IMR-90 (cell line): ENCODE data around the gene C2orf68. TPM values are rescaled to one million over a fixed set of nuclear protein-coding genes. Genes with fewer than 3 reads are reported as not detected.

Source experiments
- ATAC-seq: fragments of 200-7000 bp; cut with Tn5 transposase; 2 replicates; pipeline ENCODE4 v1.9.1; 2020; ENCODE audit warnings: low read depth, mild to moderate bottlenecking, moderate library complexity
- BruUV-seq: library from RNA; stranded (reverse); fragments of 400-500 nt; replicated peaks from 2 replicates; lab custom pipeline; 2021; lab: Mats Ljungman, UMichigan
- CTCF ChIA-PET: fragments of 300-600 bp; formaldehyde crosslinking; extraction: SDS; loops from one replicate; lab custom pipeline; 2021; ENCODE audit warnings: antibody characterized with exemption; lab: Yijun Ruan, JAX
- POLR2A ChIA-PET: fragments of 300-600 bp; sonication (Branson Sonifier 250); formaldehyde crosslinking; loops from one replicate; lab custom pipeline; 2022; ENCODE audit warnings: antibody characterized with exemption; ENCODE audit not compliant: unreplicated experiment; lab: Charles Lee
- DNase-seq: peaks from one replicate; pipeline ENCODE4 v3.0.0; 2013
- H2AFZ ChIP-seq: replicated peaks from 2 replicates; pipeline ENCODE3; 2013; ENCODE audit warnings: low read length, mild to moderate bottlenecking; ENCODE audit not compliant: poor library complexity
- H2AK5ac ChIP-seq: 2 replicates; pipeline ENCODE4 v1.6.1; 2013; ENCODE audit warnings: low read depth, low read length, inconsistent platforms
- H2AK9ac ChIP-seq: replicated peaks from 2 replicates; pipeline ENCODE3; 2013; ENCODE audit warnings: mild to moderate bottlenecking, low read depth, low read length, moderate library complexity; ENCODE audit not compliant: poor library complexity
- H2BK120ac ChIP-seq: 2 replicates; pipeline ENCODE4 v1.6.1; 2013; ENCODE audit warnings: low read depth, low read length, inconsistent platforms
- H2BK15ac ChIP-seq: 3 replicates; pipeline ENCODE4 v1.6.1; 2013; ENCODE audit warnings: low read depth, low read length, inconsistent platforms
- H2BK20ac ChIP-seq: 2 replicates; pipeline ENCODE4 v1.6.1; 2013; ENCODE audit warnings: low read depth, mild to moderate bottlenecking, inconsistent platforms, low read length, moderate library complexity
- H2BK5ac ChIP-seq: 2 replicates; pipeline ENCODE4 v1.6.1; 2013; ENCODE audit warnings: mild to moderate bottlenecking, low read depth, low read length, inconsistent platforms; ENCODE audit not compliant: poor library complexity, severe bottlenecking
- H3K14ac ChIP-seq: replicated peaks from 2 replicates; pipeline ENCODE4 v1.6.1; 2013; ENCODE audit warnings: low read depth, low read length, inconsistent platforms
- H3K18ac ChIP-seq: 2 replicates; pipeline ENCODE4 v1.6.1; 2013; ENCODE audit warnings: low read depth, low read length, control low read depth
- H3K23ac ChIP-seq: 2 replicates; pipeline ENCODE4 v1.6.1; 2013; ENCODE audit warnings: low read depth, low read length, inconsistent platforms
- H3K27ac ChIP-seq: 2 replicates; pipeline ENCODE4 v1.5.1; 2013; ENCODE audit warnings: mild to moderate bottlenecking, control low read depth, low read length; ENCODE audit not compliant: insufficient read depth
- H3K27me3 ChIP-seq: 2 replicates; pipeline ENCODE4 v1.6.1; 2013; ENCODE audit warnings: low read length; ENCODE audit not compliant: control insufficient read depth, insufficient read depth
- H3K36me3 ChIP-seq: 2 replicates; pipeline ENCODE4 v1.6.1; 2013; ENCODE audit warnings: low read length, mixed read lengths; ENCODE audit not compliant: control insufficient read depth, insufficient read depth
- H3K4ac ChIP-seq: 2 replicates; pipeline ENCODE4 v1.6.1; 2013; ENCODE audit warnings: low read depth, low read length, inconsistent platforms
- H3K4me1 ChIP-seq: 2 replicates; pipeline ENCODE4 v1.6.1; 2013; ENCODE audit warnings: low read length, mixed read lengths; ENCODE audit not compliant: control insufficient read depth, insufficient read depth
- H3K4me2 ChIP-seq: 2 replicates; pipeline ENCODE4 v1.6.1; 2013; ENCODE audit warnings: low read depth, mild to moderate bottlenecking, control low read depth, low read length, moderate library complexity
- H3K4me3 ChIP-seq: 2 replicates; pipeline ENCODE4 v1.5.1; 2013; ENCODE audit warnings: low read depth, mild to moderate bottlenecking, control low read depth, low read length, moderate library complexity; ENCODE audit not compliant: insufficient read depth
- H3K56ac ChIP-seq: 2 replicates; pipeline ENCODE4 v1.6.1; 2013; ENCODE audit warnings: low read length, inconsistent platforms; ENCODE audit not compliant: insufficient read depth; ENCODE audit errors: extremely low read depth
- H3K79me1 ChIP-seq, 2 experiments: 2 replicates each; pipeline ENCODE4 v1.6.1; 2013; ENCODE audit warnings: low read length in 2 of 2, inconsistent platforms in 1 of 2, low read depth in 1 of 2
- H3K9ac ChIP-seq: 2 replicates; pipeline ENCODE4 v1.6.1; 2013; ENCODE audit warnings: low read depth, low read length, control low read depth
- H3K9me1 ChIP-seq: 2 replicates; pipeline ENCODE4 v1.6.1; 2013; ENCODE audit warnings: low read length, inconsistent platforms; ENCODE audit not compliant: insufficient read depth
- H3K9me3 ChIP-seq: 2 replicates; pipeline ENCODE4 v1.6.1; 2013; ENCODE audit warnings: low read length; ENCODE audit not compliant: control insufficient read depth, insufficient read depth
- H4K20me1 ChIP-seq: 2 replicates; pipeline ENCODE4 v1.6.1; 2013; ENCODE audit warnings: low read length, inconsistent platforms; ENCODE audit not compliant: insufficient read depth
- H4K5ac ChIP-seq: 2 replicates; pipeline ENCODE4 v1.6.1; 2013; ENCODE audit warnings: mild to moderate bottlenecking, low read depth, low read length, control low read depth
- H4K8ac ChIP-seq, 2 experiments: 2 replicates each; pipeline ENCODE4 v1.6.1; 2013; ENCODE audit warnings: low read depth in 2 of 2, low read length in 2 of 2, control low read depth in 1 of 2, inconsistent platforms in 1 of 2
- H4K91ac ChIP-seq: 2 replicates; pipeline ENCODE4 v1.6.1; 2013; ENCODE audit warnings: low read depth, low read length, inconsistent platforms; ENCODE audit not compliant: insufficient read depth
- BHLHE40 ChIP-seq: fragments of 150-350 bp; IDR thresholded peaks from 2 replicates; pipeline ENCODE4 v1.6.1; 2016; ENCODE audit warnings: mild to moderate bottlenecking, low read depth, low read length
- CEBPB ChIP-seq: IDR thresholded peaks from 2 replicates; pipeline ENCODE4 v1.6.1; 2012; ENCODE audit warnings: low read depth, low read length, improper control_type of control experiment
- CHD1 ChIP-seq: IDR thresholded peaks from 2 replicates; pipeline ENCODE4 v1.6.1; 2012; ENCODE audit warnings: low read depth, low read length, improper control_type of control experiment
- FOS ChIP-seq: fragments of 150-350 bp; IDR thresholded peaks from 2 replicates; pipeline ENCODE4 v1.6.1; 2016; ENCODE audit warnings: low read depth, low read length
- MAFK ChIP-seq: IDR thresholded peaks from 2 replicates; pipeline ENCODE4 v1.6.1; 2012; ENCODE audit warnings: low read depth, low read length, improper control_type of control experiment
- MAZ ChIP-seq: IDR thresholded peaks from 2 replicates; pipeline ENCODE4 v1.6.1; 2012; ENCODE audit warnings: low read depth, mild to moderate bottlenecking, low read length, improper control_type of control experiment, moderate library complexity, borderline replicate concordance
- MXI1 ChIP-seq: IDR thresholded peaks from 2 replicates; pipeline ENCODE4 v1.6.1; 2012; ENCODE audit warnings: low read depth, mild to moderate bottlenecking, low read length, moderate library complexity, borderline replicate concordance
- NFE2L2 ChIP-seq: fragments of 150-350 bp; IDR thresholded peaks from 2 replicates; pipeline ENCODE4 v1.6.1; 2016; ENCODE audit warnings: low read depth, mild to moderate bottlenecking, low read length
- POLR2A ChIP-seq: IDR thresholded peaks from 2 replicates; pipeline ENCODE4 v1.6.1; 2012; ENCODE audit warnings: mild to moderate bottlenecking, low read depth, low read length
- RAD21 ChIP-seq: IDR thresholded peaks from 2 replicates; pipeline ENCODE4 v1.6.1; 2012; ENCODE audit warnings: low read length, improper control_type of control experiment
- RCOR1 ChIP-seq: IDR thresholded peaks from 2 replicates; pipeline ENCODE4 v1.6.1; 2012; ENCODE audit warnings: mild to moderate bottlenecking, low read length, improper control_type of control experiment; ENCODE audit not compliant: insufficient replicate concordance
- RFX5 ChIP-seq: IDR thresholded peaks from 2 replicates; pipeline ENCODE4 v1.8.0; 2012; ENCODE audit warnings: low read depth, mild to moderate bottlenecking, low read length, moderate library complexity
- SMC3 ChIP-seq: fragments of 150-350 bp; IDR thresholded peaks from 2 replicates; pipeline ENCODE4 v1.6.1; 2016; ENCODE audit warnings: low read depth, mild to moderate bottlenecking, antibody characterized with exemption, low read length, moderate library complexity
- WGBS, 2 experiments: methylation state at CpG; one replicate each; pipeline versions ENCODE4 v1.1.5 to v1.1.7; 2013; ENCODE audit warnings: missing lambda C conversion rate in 2 of 2; ENCODE audit not compliant: insufficient read length in 1 of 2; ENCODE audit errors: extremely low coverage in 2 of 2; 5-methylcytosine and 5-hydroxymethylcytosine counted together
- dilution Hi-C: fragments of 300-500 bp; cut with HindIII; formaldehyde crosslinking; loops from one replicate; pipeline ENCODE4 v1.14.3; 2018; ENCODE audit warnings: low sequenced_read_pairs; ENCODE audit not compliant: unreplicated experiment
- in situ Hi-C: fragments of 300-500 bp; cut with MboI; formaldehyde crosslinking; loops from 3 replicates; pipeline ENCODE4 v1.14.3; 2019; ENCODE audit warnings: low sequenced_read_pairs, inconsistent platforms, mixed read lengths
- intact Hi-C: fragments of 100-400 bp; cut with micrococcal nuclease; formaldehyde crosslinking; loops from 2 replicates; pipeline ENCODE4 v1.10.0; 2022
- polyA plus RNA-seq, 3 experiments: library from polyadenylated mRNA; depleted of rRNA; stranded (reverse); fragments of >200 nt; gene quantifications; 2 replicates each; pipeline ENCODE4 v1.2.3, GENCODE V29; 2012; ENCODE audit warnings: low replicate concordance in 1 of 3
- total RNA-seq: library from RNA; depleted of rRNA; stranded (reverse); fragments of >200 nt; gene quantifications from 2 replicates; pipeline ENCODE4 v1.2.3, GENCODE V29; 2012
- TF ChIP-seq, protein P1 (sequence below): conservative IDR thresholded peaks from 2 replicates; pipeline ENCODE4 v1.5.1; 2012; ENCODE audit warnings: mild to moderate bottlenecking, low read depth, low read length, improper control_type of control experiment
- TF ChIP-seq, protein P2 (sequence below): fragments of 150-350 bp; IDR thresholded peaks from 2 replicates; pipeline ENCODE4 v1.6.1; 2017; ENCODE audit warnings: mild to moderate bottlenecking, antibody characterized with exemption, low read length, low read depth
- TF ChIP-seq, protein P3 (sequence below): fragments of 150-350 bp; IDR thresholded peaks from 2 replicates; pipeline ENCODE4 v1.6.1; 2016; ENCODE audit warnings: low read depth, mild to moderate bottlenecking, low read length, moderate library complexity, borderline replicate concordance

C2orf68 gene
- total and polyA plus RNA-seq, 2 of the 4 experiments (the other 2 are of a cell fraction), result 6.8 to 10.1 TPM

DNA sequence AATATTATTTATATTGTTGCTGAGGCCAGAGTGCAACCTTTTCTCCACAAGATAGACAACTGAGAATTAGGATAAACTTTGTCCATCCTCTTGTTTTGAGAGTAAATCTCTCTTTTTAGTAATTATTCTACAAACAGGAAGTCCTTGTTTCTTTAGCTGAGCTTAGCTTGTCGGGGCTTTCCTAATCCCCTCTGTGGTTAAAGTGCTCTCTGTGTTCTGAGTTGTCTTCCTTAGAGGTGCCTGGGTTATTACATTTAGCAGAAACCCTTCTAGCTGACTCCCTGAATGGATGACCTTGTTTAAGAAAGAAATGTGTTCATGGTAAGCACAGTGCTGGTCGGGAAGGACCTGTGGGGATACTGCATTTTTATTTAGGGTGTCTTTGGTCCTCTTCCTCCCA is 16.8 kb upstream of the C2orf68 start:
- H4K20me1 ChIP-seq, result no peaks in the 10 kb centered on the region
- no peaks in the 10 kb centered on the region for H3K27me3 ChIP-seq
- no peak overlapping the region for H2AFZ ChIP-seq
- no TSS peak for BruUV-seq
- no peak overlapping the region for H2BK120ac ChIP-seq
- dilution Hi-C loops (no loop called here), in situ Hi-C loops (no loop called here), intact Hi-C loops (no loop called here)
- ATAC-seq, result no peak
- H3K9me1 ChIP-seq, result no peaks in the 10 kb centered on the region
- no peak for DNase-seq
- H3K9ac ChIP-seq, result no peak overlapping the region
- H2BK20ac ChIP-seq, result no peak overlapping the region
- POLR2A ChIA-PET, result no interaction called here
- H3K14ac ChIP-seq, result no peak overlapping the region
- no peak overlapping the region for H3K4me3 ChIP-seq
- H2AK5ac ChIP-seq, result no peak overlapping the region
- no peak overlapping the region for H3K4ac ChIP-seq
- no peak overlapping the region for H2AK9ac ChIP-seq
- H3K4me2 ChIP-seq, result no peak overlapping the region
- H4K5ac ChIP-seq, result no peak overlapping the region
- H3K36me3 ChIP-seq, result peaks cover 62% of the 10 kb centered on the region
- no peak overlapping the region for H3K56ac ChIP-seq
- no peaks in the 10 kb centered on the region for H3K4me1 ChIP-seq
- H4K8ac ChIP-seq, result no peak overlapping the region
- peaks cover 14 to 25% of the 10 kb centered on the region in 2 experiments for H3K79me1 ChIP-seq
- H3K9me3 ChIP-seq, result no peaks in the 10 kb centered on the region
- H3K23ac ChIP-seq, result no peak overlapping the region
- CTCF ChIA-PET, result interaction anchor here (0.6 to 1.0 kb wide), 2 partner anchors 9 to 472 kb away, joined by 3 read pairs; no protein-coding TSS in a partner anchor
- no peak for TF ChIP-seq CEBPB
- TF ChIP-seq RAD21, result no peak
- no peak for TF ChIP-seq BHLHE40
- TF ChIP-seq FOS, result no peak
- no peak for TF ChIP-seq SMC3
- TF ChIP-seq NFE2L2, result no peak
- TF ChIP-seq, protein P1, sequence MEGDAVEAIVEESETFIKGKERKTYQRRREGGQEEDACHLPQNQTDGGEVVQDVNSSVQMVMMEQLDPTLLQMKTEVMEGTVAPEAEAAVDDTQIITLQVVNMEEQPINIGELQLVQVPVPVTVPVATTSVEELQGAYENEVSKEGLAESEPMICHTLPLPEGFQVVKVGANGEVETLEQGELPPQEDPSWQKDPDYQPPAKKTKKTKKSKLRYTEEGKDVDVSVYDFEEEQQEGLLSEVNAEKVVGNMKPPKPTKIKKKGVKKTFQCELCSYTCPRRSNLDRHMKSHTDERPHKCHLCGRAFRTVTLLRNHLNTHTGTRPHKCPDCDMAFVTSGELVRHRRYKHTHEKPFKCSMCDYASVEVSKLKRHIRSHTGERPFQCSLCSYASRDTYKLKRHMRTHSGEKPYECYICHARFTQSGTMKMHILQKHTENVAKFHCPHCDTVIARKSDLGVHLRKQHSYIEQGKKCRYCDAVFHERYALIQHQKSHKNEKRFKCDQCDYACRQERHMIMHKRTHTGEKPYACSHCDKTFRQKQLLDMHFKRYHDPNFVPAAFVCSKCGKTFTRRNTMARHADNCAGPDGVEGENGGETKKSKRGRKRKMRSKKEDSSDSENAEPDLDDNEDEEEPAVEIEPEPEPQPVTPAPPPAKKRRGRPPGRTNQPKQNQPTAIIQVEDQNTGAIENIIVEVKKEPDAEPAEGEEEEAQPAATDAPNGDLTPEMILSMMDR, result no peak
- no peak for TF ChIP-seq MAZ
- no peak for TF ChIP-seq CHD1
- TF ChIP-seq MXI1, result no peak
- TF ChIP-seq, protein P2, sequence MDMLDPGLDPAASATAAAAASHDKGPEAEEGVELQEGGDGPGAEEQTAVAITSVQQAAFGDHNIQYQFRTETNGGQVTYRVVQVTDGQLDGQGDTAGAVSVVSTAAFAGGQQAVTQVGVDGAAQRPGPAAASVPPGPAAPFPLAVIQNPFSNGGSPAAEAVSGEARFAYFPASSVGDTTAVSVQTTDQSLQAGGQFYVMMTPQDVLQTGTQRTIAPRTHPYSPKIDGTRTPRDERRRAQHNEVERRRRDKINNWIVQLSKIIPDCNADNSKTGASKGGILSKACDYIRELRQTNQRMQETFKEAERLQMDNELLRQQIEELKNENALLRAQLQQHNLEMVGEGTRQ, result no peak
- TF ChIP-seq, protein P3, sequence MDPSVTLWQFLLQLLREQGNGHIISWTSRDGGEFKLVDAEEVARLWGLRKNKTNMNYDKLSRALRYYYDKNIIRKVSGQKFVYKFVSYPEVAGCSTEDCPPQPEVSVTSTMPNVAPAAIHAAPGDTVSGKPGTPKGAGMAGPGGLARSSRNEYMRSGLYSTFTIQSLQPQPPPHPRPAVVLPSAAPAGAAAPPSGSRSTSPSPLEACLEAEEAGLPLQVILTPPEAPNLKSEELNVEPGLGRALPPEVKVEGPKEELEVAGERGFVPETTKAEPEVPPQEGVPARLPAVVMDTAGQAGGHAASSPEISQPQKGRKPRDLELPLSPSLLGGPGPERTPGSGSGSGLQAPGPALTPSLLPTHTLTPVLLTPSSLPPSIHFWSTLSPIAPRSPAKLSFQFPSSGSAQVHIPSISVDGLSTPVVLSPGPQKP, result no peak
- no peak for TF ChIP-seq RFX5
- no peak for TF ChIP-seq MAFK
- TF ChIP-seq RCOR1, result no peak
- no peak for TF ChIP-seq POLR2A
- no peak overlapping the region for H2BK5ac ChIP-seq
- no peak overlapping the region for H3K27ac ChIP-seq
- WGBS, 2 experiments, result 100% methylated on average over 1 of the region's 2 CpGs; no CpG with 5 or more reads in 1 of the 2 experiments
- H4K91ac ChIP-seq, result no peak overlapping the region
- no peak overlapping the region for H3K18ac ChIP-seq
- no peak overlapping the region for H2BK15ac ChIP-seq
